ENCODE data around the gene ZNF804B. TPM values are rescaled to one million over a fixed set of nuclear protein-coding genes. Genes with fewer than 3 reads are reported as not detected.

The ZNF804B gene
- total RNA-seq, 1 donor from 2014 or later = not detected

GRCh38 chr7:88985295-88985694 is 225.8 kb downstream of the ZNF804B start:
- no peak for ATAC-seq

GRCh38 chr7:89001306-89001705 is 241.8 kb downstream of the ZNF804B start:
- ATAC-seq = no peak

- ATAC-seq = no peak
Measured at GRCh38 chr7:89002981-89003956, 243.8 kb downstream of the ZNF804B start.

GRCh38 chr7:89012016-89012415 is 252.5 kb downstream of the ZNF804B start:
- ATAC-seq = no peak

GRCh38 chr7:89017695-89018094 is 258.2 kb downstream of the ZNF804B start:
- no peak for ATAC-seq

- ATAC-seq = no peak
Measured at GRCh38 chr7:89021741-89022140, 262.2 kb downstream of the ZNF804B start.

GRCh38 chr7:89023206-89023605 is 263.7 kb downstream of the ZNF804B start:
- no peak for ATAC-seq

GRCh38 chr7:89023877-89024276 is 264.4 kb downstream of the ZNF804B start:
- no peak for ATAC-seq

- ATAC-seq = no peak
Measured at GRCh38 chr7:89027781-89028180, 268.3 kb downstream of the ZNF804B start.

- ATAC-seq = no peak
Measured at GRCh38 chr7:89028319-89028718, 268.8 kb downstream of the ZNF804B start.

- no peak for ATAC-seq
Measured at GRCh38 chr7:89029864-89030263, 270.4 kb downstream of the ZNF804B start.

- ATAC-seq = no peak
Measured at GRCh38 chr7:89041240-89041639, 281.7 kb downstream of the ZNF804B start.

- no peak for ATAC-seq
Measured at GRCh38 chr7:89042940-89043339, 283.4 kb downstream of the ZNF804B start.

- no peak for ATAC-seq
Measured at GRCh38 chr7:89049043-89049442, 289.5 kb downstream of the ZNF804B start.

- ATAC-seq = no peak
Measured at GRCh38 chr7:89053130-89053529, 293.6 kb downstream of the ZNF804B start.

- ATAC-seq = no peak
Measured at GRCh38 chr7:89054361-89054760, 294.9 kb downstream of the ZNF804B start.

- ATAC-seq = no peak
Measured at GRCh38 chr7:89060234-89060633, 300.7 kb downstream of the ZNF804B start.

- no peak for ATAC-seq
Measured at GRCh38 chr7:89064831-89065230, 305.3 kb downstream of the ZNF804B start.

- no peak for ATAC-seq
Measured at GRCh38 chr7:89067048-89067447, 307.5 kb downstream of the ZNF804B start.

- ATAC-seq = no peak
Measured at GRCh38 chr7:89072081-89072480, 312.6 kb downstream of the ZNF804B start.

GRCh38 chr7:89073776-89074175 is 314.3 kb downstream of the ZNF804B start:
- ATAC-seq = no peak

- ATAC-seq = no peak
Measured at GRCh38 chr7:89077992-89078391, 318.5 kb downstream of the ZNF804B start.

GRCh38 chr7:89085580-89085979 is 326.1 kb downstream of the ZNF804B start:
- no peak for ATAC-seq

GRCh38 chr7:89091550-89091949 is 332.1 kb downstream of the ZNF804B start:
- no peak for ATAC-seq
